ENCODE measurements around the gene KRT1.

KRT1 gene

DNA sequence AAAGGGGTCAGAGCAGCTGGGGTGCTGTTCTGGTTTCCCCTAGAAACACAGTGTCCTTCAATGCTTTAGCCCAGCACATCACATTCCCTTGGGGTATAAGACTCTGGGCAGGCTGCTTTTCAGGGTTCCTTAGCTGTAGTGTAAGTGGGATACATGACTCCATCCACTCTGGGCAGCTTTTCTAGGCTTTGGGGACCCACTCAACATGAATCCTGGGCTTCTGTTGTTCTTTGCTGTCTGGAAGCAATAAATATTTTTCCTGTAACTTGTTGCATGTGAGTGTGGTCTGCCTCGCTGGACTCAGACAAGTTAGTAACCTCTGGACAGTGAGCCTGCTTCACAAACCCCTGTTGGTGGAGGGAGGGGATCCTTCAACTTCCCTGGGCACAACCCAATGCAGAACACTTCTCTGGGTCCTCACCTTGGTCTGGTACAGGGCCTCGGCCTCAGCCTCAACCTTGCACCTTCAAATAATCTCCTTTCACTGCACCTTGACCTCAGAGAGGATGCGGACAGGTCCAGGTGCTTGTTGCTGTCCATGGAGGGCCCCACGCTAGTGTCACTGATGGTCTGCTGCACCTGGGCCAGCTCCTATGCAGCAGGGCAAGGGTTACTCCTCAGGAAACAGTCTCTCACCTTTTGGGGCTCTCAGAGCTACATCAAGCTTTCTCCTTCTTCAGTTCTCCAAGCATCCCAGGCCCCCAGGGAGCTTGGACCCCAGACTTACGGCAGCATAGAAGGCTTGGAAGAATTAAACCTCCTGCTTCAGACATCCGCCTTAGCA lies 48.3 kb downstream of the KRT1 start:
- no peak for DNase-seq

GRCh38 chr12:52631264-52631663 lies 48.9 kb downstream of the KRT1 start:
- DNase-seq: no peak

DNA sequence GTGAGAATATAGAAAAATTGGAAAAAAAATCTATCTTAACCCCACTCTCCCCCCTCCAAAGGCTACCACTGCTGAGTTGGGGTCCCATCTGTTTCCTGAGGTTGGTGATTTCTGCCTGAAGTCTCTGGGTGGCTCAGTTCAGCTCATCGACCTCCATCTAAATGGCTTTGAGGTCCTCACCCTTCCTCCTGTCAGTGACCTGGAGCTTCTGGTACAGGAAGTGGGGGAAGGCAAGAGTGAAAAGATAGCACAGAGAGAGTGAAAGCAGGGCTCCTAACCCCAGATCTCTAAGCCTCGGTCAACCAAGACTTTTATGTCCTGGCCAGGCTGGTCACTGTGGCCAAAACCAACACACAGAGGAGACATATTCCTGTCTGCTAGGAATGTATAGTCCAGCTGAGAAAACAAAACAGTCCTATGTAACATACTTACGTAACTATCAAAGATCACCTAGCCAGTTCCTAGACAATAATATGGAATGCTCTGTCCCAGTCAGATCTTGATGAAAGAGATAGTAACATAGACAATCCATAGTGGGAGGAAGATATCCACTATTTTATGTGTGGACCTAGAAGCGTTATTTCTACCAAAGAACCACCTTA lies 49.5 kb downstream of the KRT1 start:
- no peak for DNase-seq

DNA sequence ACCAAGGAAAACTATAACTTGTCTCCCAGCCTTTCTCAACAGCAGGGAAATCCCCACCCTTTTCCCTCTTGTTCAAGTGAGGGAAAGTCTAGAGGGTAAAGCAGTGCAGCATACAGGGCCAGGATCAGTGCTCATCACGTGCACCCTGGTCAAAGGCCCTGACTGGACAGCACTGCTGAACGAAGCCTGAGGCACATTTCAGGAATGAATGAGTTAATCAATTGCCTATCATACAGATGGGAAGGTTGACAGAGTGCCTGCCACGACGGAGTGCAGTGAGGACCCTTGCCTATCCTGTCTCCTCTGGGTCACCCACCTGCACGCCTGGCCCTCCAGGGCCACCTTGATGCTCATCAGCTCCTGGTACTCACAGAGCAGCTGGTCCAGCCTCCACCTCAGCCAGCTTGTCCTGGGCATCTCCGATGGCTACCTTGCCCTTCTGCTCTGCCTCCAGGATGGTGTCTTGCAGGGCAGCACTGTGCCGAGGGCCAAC lies 50.2 kb downstream of the KRT1 start:
- no peak for DNase-seq

DNA sequence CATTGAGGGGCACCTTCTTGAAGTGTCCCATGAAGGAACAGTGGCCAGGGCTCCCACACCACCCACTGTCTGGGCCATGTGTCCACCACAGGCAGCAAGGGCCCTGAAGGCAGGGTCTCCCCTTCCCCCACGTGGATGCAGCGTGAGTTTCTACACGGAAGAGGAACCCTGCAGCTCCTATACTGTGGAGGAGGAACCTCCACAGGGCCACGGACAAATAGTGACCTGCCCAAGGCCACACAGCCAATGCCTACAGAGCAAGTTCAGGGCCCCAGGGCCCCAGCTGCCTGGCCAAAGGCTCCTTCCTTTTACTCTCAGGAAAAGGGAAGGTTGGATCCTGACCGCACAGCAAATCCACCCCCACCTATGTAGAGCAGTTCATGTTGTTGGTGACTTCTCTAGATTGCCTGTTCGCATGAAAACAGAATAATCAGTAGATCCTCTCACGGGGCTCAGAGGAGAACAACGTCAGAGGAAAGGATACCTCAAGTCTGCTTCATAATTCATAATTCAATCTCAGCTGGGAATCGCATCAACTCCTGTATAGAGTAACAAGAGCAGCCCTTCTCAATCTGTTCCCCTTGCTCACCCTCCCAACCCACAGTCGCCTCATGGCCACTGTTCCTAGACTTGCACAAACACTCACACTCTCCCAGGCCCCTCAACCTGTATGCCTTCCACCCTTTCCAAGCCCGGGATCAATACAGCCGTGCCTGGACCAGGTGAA lies 50.8 kb downstream of the KRT1 start:
- no peak for DNase-seq

- DNase-seq: no peak
These were observed 51.4 kb downstream of the KRT1 start for GRCh38 chr12:52628841-52629240.

GRCh38 chr12:52628111-52628507 lies 52.1 kb downstream of the KRT1 start:
- no peak for DNase-seq

DNA sequence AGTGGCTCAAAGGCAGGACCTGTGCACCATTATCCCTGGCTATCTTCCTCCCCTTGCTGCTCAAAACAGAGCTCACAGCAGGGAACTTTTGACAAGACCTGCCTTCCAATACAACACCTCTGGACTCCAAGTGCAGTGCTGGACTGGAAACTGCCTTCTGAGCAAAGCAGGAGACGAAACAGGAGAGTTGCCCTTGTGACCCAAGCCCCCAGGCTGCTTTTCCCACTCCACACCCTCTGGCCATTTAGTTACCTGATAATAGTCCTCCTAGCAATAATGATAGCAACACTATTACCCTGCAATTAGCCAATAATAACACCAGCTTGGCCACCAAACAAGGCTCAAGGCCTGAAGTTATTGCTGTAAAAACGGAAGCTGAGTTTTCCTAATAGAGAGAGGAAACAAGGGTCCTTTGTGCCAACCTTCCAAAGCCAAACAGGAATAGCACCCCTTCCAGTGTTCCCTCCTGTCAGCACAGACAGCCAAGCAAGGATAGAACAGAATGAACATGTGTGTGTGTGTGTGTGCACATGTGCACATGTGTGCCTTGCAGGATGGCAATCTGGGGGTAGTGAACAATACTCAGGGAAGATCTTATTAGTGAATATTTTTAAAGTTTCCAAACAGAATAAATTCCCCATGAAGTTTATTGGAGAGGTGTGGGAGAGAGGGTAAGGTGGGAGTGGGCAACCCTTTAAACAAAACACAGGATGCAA lies 52.7 kb downstream of the KRT1 start:
- no peak for DNase-seq
